Measurements from ENCODE around the gene USP6NL. TPM values are rescaled to one million over a fixed set of nuclear protein-coding genes. Genes with fewer than 3 reads are reported as not detected.

USP6NL gene
- total and polyA plus RNA-seq, 2 of the 13 experiments (the other 11 are each of a cell fraction or from before 2014, with no cell fraction given): 10.5 to 22.9 TPM

DNA sequence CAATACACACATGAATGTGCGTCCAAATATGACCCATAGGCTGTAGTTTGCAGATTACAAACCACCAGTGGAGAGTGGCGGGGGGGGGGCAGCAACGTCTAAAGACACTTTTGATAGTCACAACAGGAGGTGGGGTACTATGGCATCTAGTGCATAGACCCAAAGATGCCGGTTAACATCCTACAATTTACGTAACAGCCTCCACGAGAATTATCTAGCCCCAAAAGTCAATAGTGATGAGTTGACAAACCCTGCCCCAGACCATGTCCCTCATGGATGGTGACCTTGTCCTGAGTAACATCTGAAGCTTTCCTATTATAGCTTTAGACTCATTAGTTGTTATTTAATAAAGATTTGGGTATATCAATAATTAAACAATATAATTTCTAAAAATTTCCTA is 31.6 kb downstream of the USP6NL start (continued):
- TF ChIP-seq NR2F6 (IDR thresholded peaks at IDR 0.05) (no peak), NR2F6 (CRISPR knock-in tag; IDR thresholded peaks at IDR 0.05) (0 out of 2 replicates have a peak, but pooled peaks have one; percentile 11), SP5 (CRISPR knock-in tag; IDR thresholded peaks at IDR 0.05; ENCODE audit: borderline replicate concordance, low read depth) (no peak), ZSCAN30 (CRISPR knock-in tag; IDR thresholded peaks at IDR 0.05) (no peak), RXRA (CRISPR knock-in tag; IDR thresholded peaks at IDR 0.05) (no peak), PAX8 (CRISPR knock-in tag; IDR thresholded peaks at IDR 0.05; ENCODE audit: borderline replicate concordance) (no peak), MED1 (CRISPR knock-in tag; IDR thresholded peaks at IDR 0.05) (0 out of 2 replicates have a peak, but pooled peaks have one; percentile 34), HNF4A (CRISPR knock-in tag; IDR thresholded peaks at IDR 0.05) (peak; percentile 18; the same call in 1 of the 2 replicates)
- TF ChIP-seq, protein P1, sequence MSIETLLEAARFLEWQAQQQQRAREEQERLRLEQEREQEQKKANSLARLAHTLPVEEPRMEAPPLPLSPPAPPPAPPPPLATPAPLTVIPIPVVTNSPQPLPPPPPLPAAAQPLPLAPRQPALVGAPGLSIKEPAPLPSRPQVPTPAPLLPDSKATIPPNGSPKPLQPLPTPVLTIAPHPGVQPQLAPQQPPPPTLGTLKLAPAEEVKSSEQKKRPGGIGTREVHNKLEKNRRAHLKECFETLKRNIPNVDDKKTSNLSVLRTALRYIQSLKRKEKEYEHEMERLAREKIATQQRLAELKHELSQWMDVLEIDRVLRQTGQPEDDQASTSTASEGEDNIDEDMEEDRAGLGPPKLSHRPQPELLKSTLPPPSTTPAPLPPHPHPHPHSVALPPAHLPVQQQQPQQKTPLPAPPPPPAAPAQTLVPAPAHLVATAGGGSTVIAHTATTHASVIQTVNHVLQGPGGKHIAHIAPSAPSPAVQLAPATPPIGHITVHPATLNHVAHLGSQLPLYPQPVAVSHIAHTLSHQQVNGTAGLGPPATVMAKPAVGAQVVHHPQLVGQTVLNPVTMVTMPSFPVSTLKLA (IDR thresholded peaks at IDR 0.05): no peak
- TF ChIP-seq, protein P2, sequence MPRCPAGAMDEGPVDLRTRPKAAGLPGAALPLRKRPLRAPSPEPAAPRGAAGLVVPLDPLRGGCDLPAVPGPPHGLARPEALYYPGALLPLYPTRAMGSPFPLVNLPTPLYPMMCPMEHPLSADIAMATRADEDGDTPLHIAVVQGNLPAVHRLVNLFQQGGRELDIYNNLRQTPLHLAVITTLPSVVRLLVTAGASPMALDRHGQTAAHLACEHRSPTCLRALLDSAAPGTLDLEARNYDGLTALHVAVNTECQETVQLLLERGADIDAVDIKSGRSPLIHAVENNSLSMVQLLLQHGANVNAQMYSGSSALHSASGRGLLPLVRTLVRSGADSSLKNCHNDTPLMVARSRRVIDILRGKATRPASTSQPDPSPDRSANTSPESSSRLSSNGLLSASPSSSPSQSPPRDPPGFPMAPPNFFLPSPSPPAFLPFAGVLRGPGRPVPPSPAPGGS (CRISPR knock-in tag; IDR thresholded peaks at IDR 0.05): no peak

DNA sequence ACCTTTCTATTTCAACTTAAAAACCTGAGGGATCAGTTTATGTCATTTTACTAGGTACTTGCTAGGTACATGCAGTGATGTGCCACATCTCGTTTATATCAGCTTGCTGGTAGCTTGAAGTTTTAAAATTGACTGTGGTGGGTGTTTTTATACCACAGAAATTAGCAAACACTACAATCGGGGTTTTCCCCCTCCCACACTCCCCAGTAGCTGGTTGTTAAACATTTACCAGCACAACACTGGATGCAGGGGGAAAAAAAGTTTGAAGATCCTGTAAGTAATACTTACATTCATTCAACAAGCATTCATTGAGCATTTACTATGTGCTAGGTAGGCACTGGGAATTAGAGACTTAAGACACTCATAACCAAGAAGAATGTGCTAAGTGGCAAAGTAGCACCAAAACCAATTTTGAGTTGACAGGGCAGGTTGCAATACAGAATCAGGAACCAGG is 32.6 kb downstream of the USP6NL start:
- no peak overlapping the region for H2AFZ ChIP-seq (ENCODE audit: low read length)
- H3K36me3 ChIP-seq (replicated peaks in 1 of 2; ENCODE audit: control insufficient read depth in 1 of 2, insufficient read depth in 2 of 2, low read length in 2 of 2): peaks cover 0 to 3% of the 10 kb centered on the region in 2 experiments; a peak in 1 of 5 replicates
- BruUV-seq (replicated peaks): no TSS peak
- H3K27me3 ChIP-seq (ENCODE audit: control insufficient read depth in 1 of 2, insufficient read depth in 2 of 2, low read length in 2 of 2): no peaks in the 10 kb centered on the region
- H3K4me2 ChIP-seq (ENCODE audit: low read depth, low read length): no peak overlapping the region
- ATAC-seq (no peak), FAIRE-seq (peak; percentile 48), DNase-seq (ENCODE audit: low spot score) (no peak)
- H3K27ac ChIP-seq (ENCODE audit: extremely low read length, insufficient read depth, low read length): no peak overlapping the region
- peaks cover 83% of the 10 kb centered on the region for H3K79me2 ChIP-seq (ENCODE audit: insufficient read depth, low read length)
- H3K9me3 ChIP-seq (ENCODE audit: low read length): no peaks in the 10 kb centered on the region
- intact Hi-C loops (cut with micrococcal nuclease; ENCODE audit: unreplicated experiment): no loop called here
- H4K20me1 ChIP-seq (ENCODE audit: insufficient read depth, low read length): peaks cover 5% of the 10 kb centered on the region; the same call in 1 of the 2 replicates
- ChIA-PET POLR2A (no interaction called here), CTCF (ENCODE audit: low intra/inter-chr PET ratio, low total read pairs) (no interaction called here)
- in situ Hi-C loops (cut with HindIII; ENCODE audit: extremely low pct_ligation_motif_present, low pct_unique_long_range_greater_than_20kb): no loop called here
- peaks cover 44% of the 10 kb centered on the region for H3K4me1 ChIP-seq (ENCODE audit: insufficient read depth, low read length)
- no peak overlapping the region for H3K4me3 ChIP-seq (replicated peaks in 1 of 3; ENCODE audit: insufficient read depth in 1 of 3, low read depth in 2 of 3, low read length in 3 of 3)
- TF ChIP-seq GTF3A (CRISPR knock-in tag; conservative IDR thresholded peaks at IDR 0.05): no peak
- TF ChIP-seq ELF3 (CRISPR knock-in tag; IDR thresholded peaks at IDR 0.05): no peak
- peak; percentile 95 for TF ChIP-seq ZNF3 (CRISPR knock-in tag; IDR thresholded peaks at IDR 0.05)
- no peak for TF ChIP-seq FOXP1 (IDR thresholded peaks at IDR 0.05)
- no peak for TF ChIP-seq FOXP1 (CRISPR knock-in tag; IDR thresholded peaks at IDR 0.05)
- TF ChIP-seq SAFB2 (CRISPR knock-in tag; IDR thresholded peaks at IDR 0.05; ENCODE audit: borderline replicate concordance, low read depth): no peak
- TF ChIP-seq ZMYM3 (CRISPR knock-in tag; IDR thresholded peaks at IDR 0.05): peak; percentile 81; the same call in 1 of the 2 replicates
- 74% methylated on average over 2 of the region's 2 CpGs for WGBS (ENCODE audit: low lambda C conversion rate)
- no peak overlapping the region for H3K9ac ChIP-seq (ENCODE audit: insufficient read depth, low read depth, low read length)

Data from HepG2 (cell line).